Bronchus fibroblast of lung (primary cell): ENCODE results near the gene ADAM21. TPM values are rescaled to one million over a fixed set of nuclear protein-coding genes. Genes with fewer than 3 reads are reported as not detected.

ENCODE experiments used
- total RNA-seq: library from RNA; depleted of rRNA; stranded (reverse); fragments of >200 nt; gene quantifications from 2 replicates; pipeline ENCODE4 v1.2.3, GENCODE V29; 2015

Gene ADAM21
- under 0.01 and 0.59 TPM in 2 replicates for total RNA-seq

DNA sequence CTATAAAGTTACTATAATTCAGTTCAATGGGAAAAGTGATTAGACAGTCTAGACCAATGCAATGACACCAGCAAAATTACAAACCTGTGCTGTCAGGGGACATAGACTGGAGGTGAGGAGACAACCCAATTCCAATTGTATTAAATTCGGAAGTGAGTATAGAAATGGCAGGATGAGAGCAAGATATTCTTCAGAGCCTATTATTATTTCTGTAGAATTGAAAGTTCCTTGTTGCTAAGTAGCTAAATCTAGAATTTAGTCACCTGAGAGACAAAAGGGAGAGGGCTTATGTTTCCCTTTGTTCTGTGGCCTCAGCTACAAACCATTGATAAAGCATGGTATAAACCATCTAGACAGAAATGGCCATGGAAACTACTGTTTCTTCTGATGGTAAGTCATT lies at the start of gene ADAM21:
TSS of gene ADAM21 (plus strand) at position 301 of the 400 bp plus-strand sequence. CDS start 5,326 bp downstream, outside the sequence.

DNA sequence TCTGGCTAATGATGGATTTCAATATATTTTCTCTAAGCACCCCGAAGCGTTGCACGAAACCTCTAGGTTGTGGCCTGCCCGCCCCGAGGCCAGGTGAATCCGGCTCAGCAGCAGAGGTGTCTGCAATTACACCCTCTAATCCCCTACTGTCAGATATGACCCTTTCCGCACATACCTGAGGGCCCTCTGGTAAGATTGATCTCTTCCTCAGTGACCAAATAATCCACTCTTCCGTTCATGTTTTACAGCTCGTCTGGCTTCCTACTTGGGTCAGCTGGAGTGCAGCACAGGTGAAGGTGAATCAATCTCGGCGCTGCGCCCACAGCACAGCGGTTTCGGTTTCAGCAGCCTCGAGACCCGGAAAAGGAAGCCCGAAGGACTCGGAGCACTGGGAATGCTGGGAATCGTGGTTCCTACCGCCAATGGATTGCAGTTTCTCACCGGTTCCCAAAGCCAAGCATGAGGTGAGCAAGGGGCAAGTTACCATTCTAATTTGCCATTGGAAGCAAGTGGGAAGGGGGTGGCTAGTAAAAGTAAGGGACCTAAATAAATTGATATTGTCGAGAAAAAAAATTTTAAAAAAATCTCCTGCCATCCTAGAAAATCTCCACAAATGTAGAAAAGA lies 35.1 kb upstream of the ADAM21 start, which contains the start of gene SYNJ2BP:
TSS of gene SYNJ2BP (minus strand) at position 366 of the 625 bp plus-strand sequence. CDS start at position 239, 127 bp downstream.

Other genes starting within 250 kb of the ADAM21 start
- gene COX16, start 92.5 kb upstream of the ADAM21 start, total RNA-seq, result 32.3 and 46.7 TPM in 2 replicates
- 7.9 and 8.2 TPM in 2 replicates for gene SYNJ2BP, start 35.1 kb upstream of the ADAM21 start, total RNA-seq
- 0.15 TPM in 1 of 2 replicates, not detected in the other for gene ADAM20, start 82.8 kb downstream of the ADAM21 start, total RNA-seq
- 16.8 and 17.4 TPM in 2 replicates for gene MED6, start 148.5 kb downstream of the ADAM21 start, total RNA-seq
- gene TTC9, start 189.7 kb downstream of the ADAM21 start, total RNA-seq, result under 0.01 TPM in 1 of 2 replicates, not detected in the other